ENCODE measurements around the gene NEURL1B. TPM values are rescaled to one million over a fixed set of nuclear protein-coding genes. Genes with fewer than 3 reads are reported as not detected.

The NEURL1B gene
- total RNA-seq, 2 experiments from 2014 or later, result 0.08 to 0.16 TPM

- no peaks in the 10 kb centered on the region for H3K36me3 Mint-ChIP-seq (ENCODE audit: low read depth)
- no peaks in the 10 kb centered on the region for H3K9me3 Mint-ChIP-seq
- H3K4me3 ChIP-seq (ENCODE audit: low read length), result no peak overlapping the region
- ChIA-PET POLR2A (no interaction called here), CTCF (no interaction called here)
- no peaks in the 10 kb centered on the region for H3K27me3 ChIP-seq (ENCODE audit: control insufficient read depth in 1 of 2, insufficient read depth in 2 of 2, low read length in 2 of 2)
- no peak overlapping the region for H3K27ac Mint-ChIP-seq
- DNase-seq (no peak), ATAC-seq (ENCODE audit: poor library complexity) (no peak)
- H3K4me3 Mint-ChIP-seq, result no peak overlapping the region
- no peak for TF ChIP-seq CTCF (IDR thresholded peaks at IDR 0.05)
- peaks cover 0 to 4% of the 10 kb centered on the region in 2 experiments for H3K9me3 ChIP-seq (ENCODE audit: control insufficient read depth in 1 of 2, insufficient read depth in 1 of 2, low read length in 2 of 2)
- H3K36me3 ChIP-seq (ENCODE audit: insufficient read depth, low read length), result no peaks in the 10 kb centered on the region
- no peaks in the 10 kb centered on the region for H3K4me1 ChIP-seq (ENCODE audit: insufficient read depth, low read length)
- H3K27me3 Mint-ChIP-seq, result no peaks in the 10 kb centered on the region
- intact Hi-C loops (cut with DNase I, micrococcal nuclease), result no loop called here
- no peaks in the 10 kb centered on the region for H3K4me1 Mint-ChIP-seq (ENCODE audit: low read depth)
- H3K27ac ChIP-seq (ENCODE audit: low read depth in 1 of 2, low read length in 2 of 2), result no peak overlapping the region
These were observed 18.7 kb upstream of the NEURL1B start for GRCh38 chr5:172622091-172623046.

GRCh38 chr5:172623313-172623980 lies 17.6 kb upstream of the NEURL1B start:
- Histone ChIP-seq H3K36me3 (ENCODE audit: insufficient read depth, low read length) (no peaks in the 10 kb centered on the region), H3K4me1 (ENCODE audit: insufficient read depth, low read length) (no peaks in the 10 kb centered on the region), H3K9me3 (ENCODE audit: control insufficient read depth in 1 of 2, insufficient read depth in 1 of 2, low read length in 2 of 2) (no peaks in the 10 kb centered on the region), H3K4me3 (ENCODE audit: low read length) (no peak overlapping the region), H3K27me3 (ENCODE audit: control insufficient read depth in 1 of 2, insufficient read depth in 2 of 2, low read length in 2 of 2) (peaks cover 0 to 1% of the 10 kb centered on the region in 2 experiments), H3K27ac (ENCODE audit: low read depth in 1 of 2, low read length in 2 of 2) (no peak overlapping the region)
- POLR2A ChIA-PET, result no interaction called here
- H3K27me3 Mint-ChIP-seq, result no peaks in the 10 kb centered on the region
- DNase-seq, result no peak
- H3K9me3 Mint-ChIP-seq, result no peaks in the 10 kb centered on the region
- CTCF ChIA-PET, result no interaction called here
- no peak for ATAC-seq (ENCODE audit: poor library complexity)
- H3K4me1 Mint-ChIP-seq (ENCODE audit: low read depth), result no peaks in the 10 kb centered on the region
- H3K36me3 Mint-ChIP-seq (ENCODE audit: low read depth), result no peaks in the 10 kb centered on the region
- intact Hi-C loops (cut with DNase I, micrococcal nuclease), result no loop called here
- no peak overlapping the region for H3K4me3 Mint-ChIP-seq
- no peak overlapping the region for H3K27ac Mint-ChIP-seq
- no peak for TF ChIP-seq CTCF (IDR thresholded peaks at IDR 0.05)

GRCh38 chr5:172624083-172624995 lies 16.7 kb upstream of the NEURL1B start:
- Histone ChIP-seq H3K36me3 (ENCODE audit: insufficient read depth, low read length) (no peaks in the 10 kb centered on the region), H3K4me3 (ENCODE audit: low read length) (no peak overlapping the region), H3K9me3 (ENCODE audit: control insufficient read depth in 1 of 2, insufficient read depth in 1 of 2, low read length in 2 of 2) (no peaks in the 10 kb centered on the region), H3K27me3 (ENCODE audit: control insufficient read depth in 1 of 2, insufficient read depth in 2 of 2, low read length in 2 of 2) (peaks cover 0 to 3% of the 10 kb centered on the region in 2 experiments), H3K4me1 (ENCODE audit: insufficient read depth, low read length) (no peaks in the 10 kb centered on the region), H3K27ac (ENCODE audit: low read depth in 1 of 2, low read length in 2 of 2) (no peak overlapping the region)
- intact Hi-C loops (cut with DNase I, micrococcal nuclease), result no loop called here
- Mint-ChIP-seq H3K27ac (no peak overlapping the region), H3K4me3 (no peak overlapping the region), H3K36me3 (ENCODE audit: low read depth) (no peaks in the 10 kb centered on the region), H3K4me1 (ENCODE audit: low read depth) (no peaks in the 10 kb centered on the region), H3K27me3 (no peaks in the 10 kb centered on the region), H3K9me3 (no peaks in the 10 kb centered on the region)
- TF ChIP-seq CTCF (IDR thresholded peaks at IDR 0.05), result no peak
- CTCF ChIA-PET, result no interaction called here
- POLR2A ChIA-PET, result no interaction called here
- no peak for DNase-seq
- no peak for ATAC-seq (ENCODE audit: poor library complexity)
